Natural killer cell (primary cell): Measurements from ENCODE around the gene EPHX1. TPM values are rescaled to one million over a fixed set of nuclear protein-coding genes. Genes with fewer than 3 reads are reported as not detected.

Experiments
- ATAC-seq, 3 donors: fragments of 150-1000 bp in 2 of 3; fragments of 200-7000 bp in 1 of 3; cut with Tn5 transposase; 1 replicate in 1 of 3; 2 replicates in 2 of 3; pipeline ENCODE4 v1.10.0; 2021; ENCODE audit warnings: mild to moderate bottlenecking in 2 of 3, moderate library complexity in 2 of 3
- DNase-seq, 2 donors: peaks; one replicate each; pipeline versions ENCODE4 v3.0.0 to v3.0.0-alpha.2; 2013 to 2021; ENCODE audit warnings: mixed read lengths in 1 of 2
- H3K27ac ChIP-seq: one replicate; pipeline ENCODE4 v1.5.1; 2013; ENCODE audit warnings: mild to moderate bottlenecking, low read length
- H3K27me3 ChIP-seq: one replicate; pipeline ENCODE4 v1.6.1; 2013; ENCODE audit warnings: low read length; ENCODE audit not compliant: control insufficient read depth, insufficient read depth
- H3K36me3 ChIP-seq: one replicate; pipeline ENCODE4 v1.6.1; 2013; ENCODE audit warnings: low read length; ENCODE audit not compliant: control insufficient read depth, insufficient read depth
- H3K4me1 ChIP-seq: one replicate; pipeline ENCODE4 v1.6.1; 2013; ENCODE audit warnings: low read length; ENCODE audit not compliant: control insufficient read depth, insufficient read depth
- H3K4me3 ChIP-seq: one replicate; pipeline ENCODE4 v1.5.1; 2013; ENCODE audit warnings: low read length
- H3K9me3 ChIP-seq: one replicate; pipeline ENCODE4 v1.6.1; 2013; ENCODE audit warnings: low read length; ENCODE audit not compliant: control insufficient read depth, insufficient read depth
- H3K27ac Mint-ChIP-seq, 2 donors: one replicate each; pipeline ENCODE4 v1.8.0; 2022; ENCODE audit warnings: mild to moderate bottlenecking in 2 of 2, mixed read lengths in 2 of 2, moderate library complexity in 1 of 2
- H3K27me3 Mint-ChIP-seq, 2 donors: one replicate each; pipeline ENCODE4 v1.8.0; 2022; ENCODE audit warnings: low read depth in 2 of 2, mixed read lengths in 2 of 2
- H3K36me3 Mint-ChIP-seq: one replicate; pipeline ENCODE4 v1.8.0; 2022; ENCODE audit warnings: mixed read lengths
- H3K4me1 Mint-ChIP-seq, 2 donors: one replicate each; pipeline ENCODE4 v1.8.0; 2022; ENCODE audit warnings: mixed read lengths in 2 of 2
- H3K4me3 Mint-ChIP-seq: one replicate; pipeline ENCODE4 v1.8.0; 2022; ENCODE audit warnings: mild to moderate bottlenecking, moderate library complexity, mixed read lengths
- H3K9me3 Mint-ChIP-seq, 2 donors: one replicate each; pipeline ENCODE4 v1.8.0; 2022; ENCODE audit warnings: mixed read lengths in 2 of 2
- CTCF ChIP-seq: fragments of 200-600 bp; IDR thresholded peaks from one replicate; pipeline ENCODE4 v1.8.0; 2022; ENCODE audit warnings: antibody characterized with exemption
- WGBS: methylation state at CpG from one replicate; pipeline ENCODE4 v1.1.7; 2013; ENCODE audit warnings: missing lambda C conversion rate; ENCODE audit not compliant: insufficient coverage; 5-methylcytosine and 5-hydroxymethylcytosine counted together
- intact Hi-C: fragments of 100-400 bp; cut with micrococcal nuclease; formaldehyde crosslinking; loops from one replicate; pipeline ENCODE4 v1.14.2; 2022
- total RNA-seq, 4 donors: library from RNA; stranded (reverse); fragments of 120-200 nt in 1 of 4; gene quantifications; one replicate each; pipeline versions ENCODE4 v1.2.3 to v1.2.4, GENCODE V29; 2013 to 2022

The EPHX1 gene
- total RNA-seq, 3 donors from 2014 or later (not counting 1 experiment from before 2014, with no cell fraction given) = 1.1 to 2.3 (median 1.5) TPM

- TF ChIP-seq CTCF = no peak
- no peaks in the 10 kb centered on the region for H3K9me3 Mint-ChIP-seq
- peak overlapping the region; percentile 57 to 86 for H3K27ac Mint-ChIP-seq
- peaks cover 79% of the 10 kb centered on the region for H3K36me3 ChIP-seq
- no peaks in the 10 kb centered on the region for H3K36me3 Mint-ChIP-seq
- H3K4me3 Mint-ChIP-seq = peak overlapping the region; percentile 19
- DNase-seq (peak in 1 of 2 donors; percentile 83), ATAC-seq (peak; percentile 71 to 90 (median 87))
- 44% methylated on average over 8 of the region's 8 CpGs for WGBS
- intact Hi-C loops = loop anchor here (2.0 kb wide), 1 partner anchor 15 kb away; no protein-coding TSS in a partner anchor
- no peak overlapping the region for H3K27ac ChIP-seq
- H3K9me3 ChIP-seq = no peaks in the 10 kb centered on the region
- no peaks in the 10 kb centered on the region for H3K27me3 ChIP-seq
- peaks cover 29% of the 10 kb centered on the region for H3K4me1 ChIP-seq
- no peak overlapping the region for H3K4me3 ChIP-seq
- no peaks in the 10 kb centered on the region for H3K27me3 Mint-ChIP-seq
- H3K4me1 Mint-ChIP-seq = peaks cover 26 to 32% of the 10 kb centered on the region in 2 donors
These were observed 56.3 kb downstream of the EPHX1 start for GRCh38 chr1:225866061-225866837.

GRCh38 chr1:225866981-225867380 lies 57.1 kb downstream of the EPHX1 start:
- Mint-ChIP-seq H3K27me3 (no peaks in the 10 kb centered on the region), H3K27ac (peak overlapping the region; percentile 57 to 86), H3K4me1 (peaks cover 33 to 36% of the 10 kb centered on the region in 2 donors), H3K9me3 (no peaks in the 10 kb centered on the region), H3K4me3 (no peak overlapping the region), H3K36me3 (no peaks in the 10 kb centered on the region)
- no peak for TF ChIP-seq CTCF
- H3K36me3 ChIP-seq = peaks cover 77% of the 10 kb centered on the region
- no peak overlapping the region for H3K27ac ChIP-seq
- no peaks in the 10 kb centered on the region for H3K9me3 ChIP-seq
- intact Hi-C loops = loop anchor here (2.0 kb wide), 1 partner anchor 14 kb away; no protein-coding TSS in a partner anchor
- H3K4me1 ChIP-seq = peaks cover 36% of the 10 kb centered on the region
- H3K4me3 ChIP-seq = no peak overlapping the region
- DNase-seq (no peak), ATAC-seq (no peak)
- H3K27me3 ChIP-seq = no peaks in the 10 kb centered on the region
- WGBS = 64% methylated on average over 6 of the region's 6 CpGs

- 84% methylated on average over 8 of the region's 8 CpGs for WGBS
- no peak for TF ChIP-seq CTCF
- intact Hi-C loops = no loop called here
- Histone ChIP-seq H3K4me3 (no peak overlapping the region), H3K27me3 (no peaks in the 10 kb centered on the region), H3K9me3 (no peaks in the 10 kb centered on the region), H3K36me3 (peaks cover 73% of the 10 kb centered on the region), H3K27ac (no peak overlapping the region), H3K4me1 (peaks cover 52% of the 10 kb centered on the region)
- no peaks in the 10 kb centered on the region for H3K9me3 Mint-ChIP-seq
- H3K4me3 Mint-ChIP-seq = no peak overlapping the region
- H3K27me3 Mint-ChIP-seq = no peaks in the 10 kb centered on the region
- no peak for ATAC-seq
- H3K36me3 Mint-ChIP-seq = no peaks in the 10 kb centered on the region
- no peak overlapping the region for H3K27ac Mint-ChIP-seq
- H3K4me1 Mint-ChIP-seq = peaks cover 35 to 46% of the 10 kb centered on the region in 2 donors
- no peak for DNase-seq
These were observed 58.9 kb downstream of the EPHX1 start for GRCh38 chr1:225868631-225869330.
